Ovary (tissue), 9 donors: ENCODE measurements around the gene LYPLAL1. TPM values are rescaled to one million over a fixed set of nuclear protein-coding genes. Genes with fewer than 3 reads are reported as not detected.
"Not testable (repeated sequence)": the region's sequence is repeated elsewhere in the genome, so short reads cannot be mapped to it uniquely, and the experiment has no call there.

ENCODE experiments used
- DNase-seq, 5 donors: peaks; one replicate each; pipeline ENCODE4 v3.0.0-alpha.2; 2019 to 2020
- H3K27ac ChIP-seq, 2 donors: fragments of 200-600 bp; one replicate each; pipeline versions ENCODE4 v1.5.1 to v1.8.0; 2019 to 2022
- H3K27me3 ChIP-seq: fragments of 200-600 bp; one replicate; pipeline ENCODE4 v1.8.0; 2022
- H3K36me3 ChIP-seq: fragments of 200-600 bp; sonication (generic); one replicate; pipeline ENCODE4 v1.5.1; 2019
- H3K4me1 ChIP-seq: one replicate; pipeline ENCODE4 v1.8.1; 2013; ENCODE audit warnings: mild to moderate bottlenecking, moderate library complexity; ENCODE audit not compliant: insufficient read depth
- H3K4me3 ChIP-seq: fragments of 200-600 bp; sonication (generic); one replicate; pipeline ENCODE4 v1.5.1; 2017
- H3K9me3 ChIP-seq, 2 donors: fragments of 200-600 bp in 1 of 2; sonication (generic) in 1 of 2; one replicate each; pipeline versions ENCODE4 v1.5.1 to v1.8.1; 2013 to 2019; ENCODE audit warnings: mild to moderate bottlenecking in 1 of 2, moderate library complexity in 1 of 2
- CTCF ChIP-seq, 3 donors: fragments of 450-650 bp in 2 of 3; fragments of 200-600 bp in 1 of 3; IDR thresholded peaks; one replicate each; pipeline versions ENCODE4 v1.5.1 to v1.8.0; 2016 to 2022; ENCODE audit warnings: antibody characterized with exemption in 3 of 3, mild to moderate bottlenecking in 1 of 3
- EP300 ChIP-seq: sonication (generic); formaldehyde crosslinking; IDR thresholded peaks from one replicate; pipeline ENCODE4 v1.6.1; 2017; ENCODE audit warnings: antibody characterized with exemption
- POLR2A ChIP-seq: fragments of 450-650 bp; IDR thresholded peaks from one replicate; pipeline ENCODE4 v1.6.1; 2017; ENCODE audit warnings: antibody characterized with exemption, mild to moderate bottlenecking, moderate library complexity
- WGBS, 3 donors: extraction: QIAGEN DNeasy Blood & Tissue Kit in 1 of 3; methylation state at CpG; one replicate each; pipeline versions ENCODE4 v1.1.5 to v1.1.7; 2013 to 2017; 5-methylcytosine and 5-hydroxymethylcytosine counted together
- intact Hi-C, 4 donors: fragments of 100-400 bp; cut with DNase I; formaldehyde crosslinking; loops; one replicate each; pipeline versions ENCODE4 v1.11.0 to v1.15.1; 2022 to 2023
- polyA plus RNA-seq, 2 donors: library from polyadenylated mRNA; stranded (reverse); fragments of 200-250 nt in 1 of 2; fragments of 350-450 nt in 1 of 2; fragmentation: Illumina TruSeq in 1 of 2; extraction: RNeasy Lipid Tissue Mini Kit (QIAGEN cat#74804) in 1 of 2; gene quantifications; one replicate each; pipeline ENCODE4 v1.2.3, GENCODE V29; 2013 to 2014
- total RNA-seq, 7 donors: library from RNA; depleted of rRNA in 2 of 7; stranded (reverse); fragments of >200 nt in 2 of 7; fragmentation: NEBNext Ultra II Directional in 3 of 7; extraction: Animal tissue kit (Norgen Biotek cat#: 25700) in 3 of 7; gene quantifications; one replicate each; pipeline versions ENCODE4 v1.1.0 to v1.2.4, GENCODE V29; 2016 to 2023
- donor health status: DM: no; HTN: no; CAD: no; lungs with moderate emphysema.
- donor health status: DM: no; HTN: no; CAD: no.
- donor health status: Bipolar disorder and iron deficiency.
- donor health status: DM: yes; HTN: yes; CAD: no.
- donor health status: DM: no; HTN: no; CAD: no.
- donor health status: DM: yes; HTN: yes; CAD: no.

Gene LYPLAL1
- total and polyA plus RNA-seq, 9 donors: 14.7 to 43.8 (median 36.8) TPM

GRCh38 chr1:219189021-219189824, 15.5 kb downstream of the LYPLAL1 start:
- intact Hi-C loops: no loop called here
- Histone ChIP-seq H3K4me1 (no peaks in the 10 kb centered on the region), H3K9me3 (no peaks in the 10 kb centered on the region), H3K27ac (no peak overlapping the region), H3K4me3 (no peak overlapping the region), H3K36me3 (no peaks in the 10 kb centered on the region), H3K27me3 (no peaks in the 10 kb centered on the region)
- no peak for TF ChIP-seq CTCF (IDR thresholded peaks at IDR 0.05)
- no peak for TF ChIP-seq POLR2A
- TF ChIP-seq EP300: no peak
- DNase-seq: no peak

- Histone ChIP-seq H3K27me3 (no peaks in the 10 kb centered on the region), H3K36me3 (no peaks in the 10 kb centered on the region), H3K4me1 (no peaks in the 10 kb centered on the region), H3K4me3 (no peak overlapping the region), H3K27ac (no peak overlapping the region), H3K9me3 (no peaks in the 10 kb centered on the region)
- intact Hi-C loops: no loop called here
- WGBS, 3 donors: 93 to 96% (median 94%) methylated on average over 3 of the region's 3 CpGs
- TF ChIP-seq POLR2A: no peak
- TF ChIP-seq EP300: no peak
- TF ChIP-seq CTCF (IDR thresholded peaks at IDR 0.05): no peak
- DNase-seq: no peak
Observed at GRCh38 chr1:219189952-219190351, 16.3 kb downstream of the LYPLAL1 start.

GRCh38 chr1:219190605-219191004, 16.9 kb downstream of the LYPLAL1 start:
- no peaks in the 10 kb centered on the region for H3K4me1 ChIP-seq
- H3K36me3 ChIP-seq: no peaks in the 10 kb centered on the region
- TF ChIP-seq POLR2A (no peak), CTCF (IDR thresholded peaks at IDR 0.05) (no peak), EP300 (no peak)
- 95 to 98% (median 97%) methylated on average over 3 of the region's 3 CpGs for WGBS, 3 donors
- H3K9me3 ChIP-seq: no peaks in the 10 kb centered on the region
- H3K4me3 ChIP-seq: no peak overlapping the region
- no peaks in the 10 kb centered on the region for H3K27me3 ChIP-seq
- DNase-seq: no peak
- intact Hi-C loops: no loop called here
- no peak overlapping the region for H3K27ac ChIP-seq

- intact Hi-C loops: not testable (repeated sequence)
Observed at GRCh38 chr1:219195833-219196232, 22.2 kb downstream of the LYPLAL1 start.

GRCh38 chr1:219201656-219202055, 28.0 kb downstream of the LYPLAL1 start:
- 93 to 96% (median 95%) methylated on average over 3 of the region's 3 CpGs for WGBS, 3 donors
- H3K27ac ChIP-seq: no peak overlapping the region
- TF ChIP-seq CTCF (IDR thresholded peaks at IDR 0.05): no peak
- TF ChIP-seq EP300: no peak
- no peak for TF ChIP-seq POLR2A
- no peaks in the 10 kb centered on the region for H3K27me3 ChIP-seq
- no peaks in the 10 kb centered on the region for H3K4me1 ChIP-seq
- no peak for DNase-seq
- intact Hi-C loops: no loop called here
- H3K36me3 ChIP-seq: no peaks in the 10 kb centered on the region
- no peak overlapping the region for H3K4me3 ChIP-seq
- no peaks in the 10 kb centered on the region for H3K9me3 ChIP-seq

More at GRCh38 chr1:219195833-219196232, 22.2 kb downstream of the LYPLAL1 start:
- WGBS, 3 donors: 95 to 97% (median 97%) methylated on average over 3 of the region's 3 CpGs
- not testable (repeated sequence) for H3K4me3 ChIP-seq, H3K4me1 ChIP-seq, H3K27me3 ChIP-seq, H3K9me3 ChIP-seq, H3K36me3 ChIP-seq, H3K27ac ChIP-seq, DNase-seq
